ENCODE measurements around the gene NCOR1.
"Not testable (repeated sequence)": the region's sequence is repeated elsewhere in the genome, so short reads cannot be mapped to it uniquely, and the experiment has no call there.

Gene NCOR1

GRCh38 chr17:16085066-16085699, 130.2 kb downstream of the NCOR1 start:
- no peak for DNase-seq

DNA sequence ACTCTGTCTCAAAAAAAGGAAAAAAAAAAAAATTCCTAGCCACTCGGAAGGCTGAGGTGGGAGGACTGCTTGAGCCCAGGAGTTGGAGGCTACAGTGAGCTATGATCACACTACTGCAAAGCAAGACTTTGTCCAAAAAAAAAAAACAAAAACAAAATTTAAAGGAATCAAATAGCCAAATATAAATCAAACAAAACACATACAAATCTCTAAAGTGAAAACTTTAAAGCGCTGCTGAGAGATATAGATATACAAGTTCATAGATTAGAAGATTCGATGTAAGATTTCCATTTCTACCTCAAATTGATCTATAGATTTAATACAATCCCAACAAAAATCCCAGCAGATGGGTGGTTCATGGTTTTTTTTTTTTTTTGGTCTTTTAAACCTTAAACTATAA, 132.1 kb downstream of the NCOR1 start:
- no peak for DNase-seq

DNA sequence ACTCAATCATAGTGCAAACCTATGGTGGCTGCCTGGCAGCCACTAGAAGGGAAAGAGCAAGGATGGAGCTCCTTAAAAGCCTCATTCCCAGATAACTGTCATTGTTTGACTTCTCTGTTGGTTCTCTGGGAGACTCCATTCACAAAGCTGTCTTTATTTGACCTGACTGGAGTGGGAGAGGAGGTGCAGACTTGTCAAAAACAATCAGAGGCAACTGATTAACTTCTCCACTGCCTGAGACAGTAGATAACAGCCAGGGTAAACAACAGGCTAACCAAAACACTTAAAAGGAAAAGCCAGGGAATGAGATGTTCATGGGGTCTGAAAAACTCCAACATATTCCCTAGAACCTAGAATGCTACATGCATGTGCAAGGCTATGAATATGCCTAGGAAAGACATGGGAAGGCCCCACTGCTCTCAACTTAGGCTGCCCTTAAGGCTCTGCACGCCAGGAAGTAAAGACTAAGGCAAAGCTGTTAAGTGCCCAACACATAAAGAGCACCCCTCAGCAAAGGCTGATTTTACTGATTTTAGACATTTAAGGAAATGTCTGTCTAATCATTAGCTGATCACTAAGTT, 133.7 kb downstream of the NCOR1 start:
- no peak for DNase-seq

GRCh38 chr17:16080366-16080765, 135.0 kb downstream of the NCOR1 start:
- DNase-seq: no peak

GRCh38 chr17:16075949-16076348, 139.4 kb downstream of the NCOR1 start:
- DNase-seq: no peak

DNA sequence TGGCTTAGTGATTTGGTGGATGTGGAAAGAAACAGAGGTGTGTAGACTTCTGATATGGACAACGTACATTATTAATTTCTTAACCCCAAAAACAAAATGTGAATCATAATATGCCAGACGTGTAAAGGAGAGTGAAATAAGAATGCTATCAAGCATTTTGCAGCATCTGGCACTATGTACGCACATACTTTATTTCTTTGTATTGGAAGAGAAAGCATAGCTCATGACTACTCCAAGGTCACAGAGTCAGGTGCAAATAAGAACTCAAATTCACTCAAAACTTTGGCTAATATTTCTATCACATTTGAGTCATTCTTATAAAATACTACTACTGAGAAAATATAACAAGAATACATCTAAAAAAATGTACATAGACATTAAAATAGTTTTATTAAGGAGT, 140.9 kb downstream of the NCOR1 start:
- DNase-seq: no peak

GRCh38 chr17:16073845-16074244, 141.5 kb downstream of the NCOR1 start:
- DNase-seq: no peak

GRCh38 chr17:16072031-16072430, 143.3 kb downstream of the NCOR1 start:
- no peak for DNase-seq

- no peak for DNase-seq
Measured at GRCh38 chr17:16068323-16068722, 147.0 kb downstream of the NCOR1 start.

- no peak for DNase-seq
Measured at GRCh38 chr17:16066125-16066524, 149.2 kb downstream of the NCOR1 start.

GRCh38 chr17:16061631-16062030, 153.7 kb downstream of the NCOR1 start:
- DNase-seq: no peak

GRCh38 chr17:16055139-16055538, 160.2 kb downstream of the NCOR1 start:
- DNase-seq: not testable (repeated sequence)

DNA sequence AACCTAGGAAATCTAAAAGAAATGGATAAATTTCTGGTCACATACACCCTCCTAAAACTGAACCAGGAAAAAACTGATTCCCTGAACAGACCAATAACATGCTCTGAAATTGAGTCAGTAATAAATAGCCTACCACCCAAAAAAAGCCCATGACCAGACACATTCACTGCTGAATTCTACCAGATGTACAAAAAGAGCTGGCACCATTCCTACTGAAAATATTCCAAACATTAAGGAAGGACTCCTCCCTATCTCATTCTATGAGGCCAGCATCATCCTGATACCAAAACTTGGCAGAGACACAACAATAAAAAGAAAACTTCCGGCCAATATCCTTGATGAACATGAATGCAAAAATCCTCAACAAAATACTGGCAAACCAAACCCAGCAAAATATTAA, 162.8 kb downstream of the NCOR1 start:
- no peak for DNase-seq

DNA sequence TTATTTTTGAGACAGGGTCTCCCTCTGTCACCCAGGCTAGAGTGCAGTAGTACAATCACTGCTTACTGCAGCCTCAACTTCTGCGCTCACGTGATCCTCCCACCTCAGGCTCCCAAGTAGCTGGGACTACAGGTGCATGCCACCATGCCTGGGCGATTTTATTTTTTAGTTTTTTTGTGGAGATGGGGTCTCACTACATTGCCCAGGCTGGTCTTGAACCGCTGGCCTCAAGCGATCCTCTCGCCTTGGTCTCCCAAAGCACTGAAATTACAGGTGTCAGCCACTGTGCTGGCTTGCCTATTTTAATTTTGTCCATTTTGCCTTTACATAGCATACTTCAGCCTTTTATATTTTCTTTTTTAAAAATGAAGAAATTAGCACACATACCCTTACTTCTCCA, 164.5 kb downstream of the NCOR1 start:
- no peak for DNase-seq

DNA sequence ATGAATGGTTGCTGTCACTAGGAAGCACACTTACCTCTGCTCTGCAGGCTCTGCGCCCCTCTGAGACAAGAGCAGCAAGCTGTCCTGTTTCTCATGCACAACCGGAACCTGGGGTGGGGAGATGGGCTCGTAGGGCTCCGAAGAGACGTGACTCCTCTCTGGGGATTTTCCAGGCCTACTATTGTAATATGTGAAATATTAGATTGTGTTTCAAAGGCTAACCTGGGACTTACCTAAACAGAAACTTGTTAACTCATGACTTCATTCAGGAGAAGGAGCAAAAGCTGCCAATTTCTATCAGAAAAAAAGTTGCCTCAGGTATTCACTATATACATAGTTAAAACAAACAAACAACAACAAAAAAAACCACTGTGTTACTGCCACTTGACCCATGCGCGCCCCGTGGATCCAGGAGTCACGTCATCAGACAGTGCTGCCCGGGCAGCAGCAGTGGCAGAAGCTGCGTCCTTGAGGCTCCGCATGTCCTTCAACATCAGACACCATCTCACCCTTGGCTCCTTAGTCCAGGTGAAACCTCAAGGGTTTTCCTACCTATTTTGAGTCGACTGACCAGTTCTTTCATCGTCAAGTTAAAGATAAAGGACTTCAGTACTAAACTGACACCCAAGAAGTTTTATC, 166.4 kb downstream of the NCOR1 start:
- DNase-seq: peak; percentile 69

DNA sequence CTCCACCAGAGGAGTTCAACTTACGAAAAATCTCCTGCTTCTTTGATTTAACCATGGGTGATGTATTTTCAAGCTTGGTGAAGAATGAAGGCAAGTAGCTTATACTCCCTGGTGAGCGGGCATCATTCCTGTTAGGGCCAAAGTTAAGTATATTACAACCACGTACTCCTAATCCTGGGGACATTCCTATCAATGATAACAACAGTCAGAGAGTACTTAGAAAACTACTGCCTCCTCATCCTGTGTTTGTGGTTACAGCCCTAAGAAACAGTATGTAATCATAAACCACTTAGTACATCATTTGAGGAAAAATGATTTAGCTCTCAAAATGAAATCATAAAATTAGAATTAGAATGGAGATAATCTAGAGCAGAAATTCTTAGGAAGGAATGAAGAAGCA, 168.4 kb downstream of the NCOR1 start:
- DNase-seq: no peak

- no peak for DNase-seq
Measured at GRCh38 chr17:16044487-16044886, 170.8 kb downstream of the NCOR1 start.

GRCh38 chr17:16040710-16041251, 174.6 kb downstream of the NCOR1 start:
- DNase-seq: no peak

DNA sequence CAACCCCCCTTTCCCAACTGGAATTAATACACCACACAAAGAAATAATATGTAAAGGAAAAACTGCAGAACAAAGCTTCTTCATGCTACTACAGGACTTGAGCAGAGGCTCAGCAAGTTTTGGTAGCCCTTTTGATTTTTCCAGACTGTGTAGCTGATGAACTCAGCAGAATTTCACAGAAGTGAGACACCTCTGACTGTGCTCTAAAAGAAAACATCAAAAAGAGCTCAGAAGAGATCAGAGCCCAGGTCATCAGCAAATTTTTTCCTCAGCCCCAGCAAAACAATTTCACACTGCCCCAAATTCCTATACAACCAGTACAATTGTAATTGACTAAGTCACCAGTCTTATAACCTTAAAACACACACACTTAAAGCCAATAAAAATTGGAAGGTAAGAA, 177.7 kb downstream of the NCOR1 start:
- DNase-seq: no peak

DNA sequence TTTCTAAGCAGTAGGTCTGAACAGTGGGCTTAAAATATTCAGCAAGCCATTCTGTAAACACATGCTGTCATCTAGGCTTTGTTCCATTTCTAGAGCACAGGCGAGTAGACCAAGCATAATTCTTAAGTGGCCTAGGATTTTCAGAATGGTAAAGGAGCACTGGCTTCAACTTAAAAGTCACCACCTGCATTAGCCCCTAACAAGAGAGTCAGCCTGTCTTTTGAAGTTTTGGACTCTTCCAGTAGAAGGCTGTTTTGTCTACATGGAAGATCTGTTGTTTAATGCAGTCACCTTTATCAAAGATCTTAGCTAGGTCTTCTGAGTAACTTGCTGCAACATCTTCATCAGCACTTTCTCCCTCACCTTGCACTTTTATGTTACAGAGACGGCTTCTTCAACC, 179.1 kb downstream of the NCOR1 start:
- DNase-seq: no peak

- no peak for DNase-seq
Measured at GRCh38 chr17:16033729-16034349, 181.5 kb downstream of the NCOR1 start.

GRCh38 chr17:16027708-16028584, 187.4 kb downstream of the NCOR1 start:
- peak; percentile 91 for DNase-seq

DNA sequence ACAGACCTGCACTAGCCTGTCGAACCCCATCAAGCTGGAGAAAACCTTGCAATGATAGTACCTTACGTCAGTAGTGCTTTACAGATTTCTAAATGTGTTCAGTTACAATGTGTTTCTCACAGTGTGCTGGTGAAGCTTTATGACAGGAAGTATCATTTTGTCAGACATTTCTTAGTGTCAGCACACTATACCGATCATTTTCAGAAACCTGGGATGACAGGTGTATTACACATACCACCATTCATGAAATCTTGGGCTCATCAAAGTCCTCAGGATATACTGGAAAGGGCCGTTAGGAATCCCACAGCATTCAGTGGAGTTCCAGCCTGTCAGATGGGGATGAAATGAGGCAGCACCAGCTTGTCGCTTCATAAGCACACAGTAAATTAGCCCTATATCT, 188.4 kb downstream of the NCOR1 start:
- no peak for DNase-seq
